ENCODE results near the gene ARHGAP31.

DNA sequence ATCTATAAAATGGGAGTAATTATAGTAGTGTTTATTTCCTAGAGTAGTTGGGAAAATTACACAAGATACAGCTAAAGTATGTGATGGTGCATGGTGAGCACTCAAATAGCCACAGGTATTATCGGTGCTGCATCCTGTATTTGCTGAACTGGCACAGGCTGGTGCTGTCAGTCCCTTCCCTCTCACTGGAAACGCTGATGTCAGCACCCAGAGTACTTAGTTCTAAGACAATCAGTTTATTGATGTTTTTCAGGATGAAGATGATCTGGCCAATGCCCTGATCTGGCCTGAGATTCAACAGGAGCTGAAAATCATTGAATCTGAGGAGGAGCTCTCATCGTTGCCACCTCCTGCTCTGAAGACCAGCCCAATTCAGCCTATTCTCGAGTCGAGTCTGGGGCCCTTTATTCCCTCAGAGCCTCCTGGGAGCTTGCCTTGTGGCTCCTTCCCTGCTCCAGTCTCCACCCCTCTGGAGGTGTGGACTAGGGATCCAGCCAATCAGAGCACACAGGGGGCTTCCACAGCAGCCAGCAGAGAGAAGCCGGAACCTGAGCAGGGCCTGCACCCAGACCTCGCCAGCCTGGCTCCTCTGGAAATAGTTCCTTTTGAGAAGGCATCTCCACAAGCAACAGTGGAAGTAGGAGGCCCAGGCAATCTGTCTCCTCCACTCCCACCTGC, 119.6 kb downstream of the ARHGAP31 start:
- TF ChIP-seq CTCF (IDR thresholded peaks at IDR 0.05) (no peak), POLR2A (IDR thresholded peaks at IDR 0.05) (no peak)
